GM19238 (cell line): Measurements from ENCODE around the gene SAP30BP.

Experiments
- DNase-seq: peaks from one replicate; pipeline ENCODE4 v3.0.0; 2011; ENCODE audit warnings: low spot score; ENCODE audit not compliant: insufficient read length

Gene SAP30BP

GRCh38 chr17:75646638-75646992 is 20.5 kb upstream of the SAP30BP start:
- DNase-seq: no peak

GRCh38 chr17:75647061-75647460 is 20.1 kb upstream of the SAP30BP start:
- DNase-seq: no peak

- no peak for DNase-seq
Measured at GRCh38 chr17:75647921-75648320, 19.2 kb upstream of the SAP30BP start.

- no peak for DNase-seq
Measured at GRCh38 chr17:75649687-75650086, 17.5 kb upstream of the SAP30BP start.

- DNase-seq: no peak
Measured at GRCh38 chr17:75650874-75651273, 16.3 kb upstream of the SAP30BP start.

GRCh38 chr17:75652341-75652740 is 14.8 kb upstream of the SAP30BP start:
- DNase-seq: no peak

- DNase-seq: peak; percentile 63
Measured at GRCh38 chr17:75652934-75653549, 14.1 kb upstream of the SAP30BP start.

- DNase-seq: no peak
Measured at GRCh38 chr17:75654176-75654575, 13.0 kb upstream of the SAP30BP start.

GRCh38 chr17:75658237-75658636 is 8.9 kb upstream of the SAP30BP start:
- no peak for DNase-seq

GRCh38 chr17:75661531-75661930 is 5.6 kb upstream of the SAP30BP start:
- no peak for DNase-seq

- DNase-seq: no peak
Measured at GRCh38 chr17:75662511-75662910, 4.6 kb upstream of the SAP30BP start.

GRCh38 chr17:75664099-75664549 is 3.0 kb upstream of the SAP30BP start:
- DNase-seq: no peak

GRCh38 chr17:75665981-75666380 is 1.2 kb upstream of the SAP30BP start:
- DNase-seq: no peak

GRCh38 chr17:75667825-75668224 is 687 bp downstream of the SAP30BP start:
- DNase-seq: no peak

- DNase-seq: no peak
Measured at GRCh38 chr17:75668489-75668888, 1.4 kb downstream of the SAP30BP start.

- DNase-seq: no peak
Measured at GRCh38 chr17:75670868-75671267, 3.7 kb downstream of the SAP30BP start.

GRCh38 chr17:75672011-75672410 is 4.9 kb downstream of the SAP30BP start:
- DNase-seq: no peak

GRCh38 chr17:75673487-75673886 is 6.3 kb downstream of the SAP30BP start:
- no peak for DNase-seq

- DNase-seq: no peak
Measured at GRCh38 chr17:75676461-75676860, 9.3 kb downstream of the SAP30BP start.

- DNase-seq: no peak
Measured at GRCh38 chr17:75679706-75680211, 12.6 kb downstream of the SAP30BP start.

- DNase-seq: no peak
Measured at GRCh38 chr17:75680431-75680830, 13.3 kb downstream of the SAP30BP start.

GRCh38 chr17:75681289-75681688 is 14.2 kb downstream of the SAP30BP start:
- DNase-seq: no peak

GRCh38 chr17:75683583-75683982 is 16.4 kb downstream of the SAP30BP start:
- no peak for DNase-seq

- DNase-seq: no peak
Measured at GRCh38 chr17:75684249-75684648, 17.1 kb downstream of the SAP30BP start.
